DMS 273 treated with DMSO at 0.1 percent for 48 hours (cell line): ENCODE data around the gene SUSD5.
"Not testable (repeated sequence)": the region's sequence is repeated elsewhere in the genome, so short reads cannot be mapped to it uniquely, and the experiment has no call there.

ENCODE experiments used
- DNase-seq: peaks from one replicate; lab custom pipeline; 2025; lab: John Stamatoyannopoulos, UW

SUSD5 gene

GRCh38 chr3:33152363-33153360, 65.9 kb downstream of the SUSD5 start:
- DNase-seq = no peak

GRCh38 chr3:33149342-33149741, 69.3 kb downstream of the SUSD5 start:
- DNase-seq = no peak

- no peak for DNase-seq
Measured at GRCh38 chr3:33146791-33147445, 71.7 kb downstream of the SUSD5 start.

- no peak for DNase-seq
Measured at GRCh38 chr3:33145901-33146580, 72.6 kb downstream of the SUSD5 start.

- DNase-seq = no peak
Measured at GRCh38 chr3:33145221-33145900, 73.2 kb downstream of the SUSD5 start.

- DNase-seq = no peak
Measured at GRCh38 chr3:33144433-33144832, 74.2 kb downstream of the SUSD5 start.

- no peak for DNase-seq
Measured at GRCh38 chr3:33141006-33141405, 77.6 kb downstream of the SUSD5 start.

- no peak for DNase-seq
Measured at GRCh38 chr3:33139996-33140395, 78.6 kb downstream of the SUSD5 start.

- not testable (repeated sequence) for DNase-seq
Measured at GRCh38 chr3:33139006-33139623, 79.5 kb downstream of the SUSD5 start.

- no peak for DNase-seq
Measured at GRCh38 chr3:33137691-33138090, 80.9 kb downstream of the SUSD5 start.

- no peak for DNase-seq
Measured at GRCh38 chr3:33134026-33134625, 84.5 kb downstream of the SUSD5 start.

- no peak for DNase-seq
Measured at GRCh38 chr3:33132019-33132360, 86.6 kb downstream of the SUSD5 start.

GRCh38 chr3:33131331-33132018, 87.1 kb downstream of the SUSD5 start:
- no peak for DNase-seq

GRCh38 chr3:33130144-33130543, 88.5 kb downstream of the SUSD5 start:
- no peak for DNase-seq

- no peak for DNase-seq
Measured at GRCh38 chr3:33128706-33129105, 89.9 kb downstream of the SUSD5 start.

- DNase-seq = no peak
Measured at GRCh38 chr3:33125840-33126239, 92.8 kb downstream of the SUSD5 start.

- DNase-seq = no peak
Measured at GRCh38 chr3:33124638-33125037, 94.0 kb downstream of the SUSD5 start.

- no peak for DNase-seq
Measured at GRCh38 chr3:33122991-33123390, 95.6 kb downstream of the SUSD5 start.

- no peak for DNase-seq
Measured at GRCh38 chr3:33119891-33120290, 98.7 kb downstream of the SUSD5 start.

- no peak for DNase-seq
Measured at GRCh38 chr3:33117461-33117860, 101.1 kb downstream of the SUSD5 start.
